ENCODE results near the gene SH2D4B. TPM values are rescaled to one million over a fixed set of nuclear protein-coding genes. Genes with fewer than 3 reads are reported as not detected.

SH2D4B gene
- total and polyA plus RNA-seq, 2 donors (not counting 3 experiments of a cell fraction or from before 2014, with no cell fraction given) = not detected

- Histone ChIP-seq H3K9me3 (replicated peaks; ENCODE audit: control insufficient read depth, insufficient read depth, low read length) (no peaks in the 10 kb centered on the region), H3K9ac (replicated peaks; ENCODE audit: extremely low read depth, insufficient read depth, low read length) (no peak overlapping the region), H3K79me2 (ENCODE audit: control insufficient read depth, insufficient read depth, low read length) (no peaks in the 10 kb centered on the region), H3K4me2 (ENCODE audit: insufficient read depth, low read length) (no peak overlapping the region), H3K27me3 (ENCODE audit: control insufficient read depth in 2 of 2, insufficient read depth in 2 of 2, low read length in 2 of 2) (peaks cover 0 to 2% of the 10 kb centered on the region in 2 experiments), H3K9me1 (replicated peaks; ENCODE audit: control insufficient read depth, extremely low read depth, insufficient read depth, low read length) (no peaks in the 10 kb centered on the region), H3K27ac (ENCODE audit: insufficient read depth, low read depth, low read length) (no peak overlapping the region), H3K36me3 (ENCODE audit: control insufficient read depth in 2 of 2, extremely low read depth in 1 of 2, insufficient read depth in 2 of 2, low read length in 2 of 2) (no peaks in the 10 kb centered on the region), H4K20me1 (replicated peaks; ENCODE audit: control insufficient read depth, extremely low read depth, insufficient read depth, low read length) (no peaks in the 10 kb centered on the region), H3K4me1 (ENCODE audit: control insufficient read depth, extremely low read depth, insufficient read depth, low read length) (no peaks in the 10 kb centered on the region), H2AFZ (ENCODE audit: low read depth, low read length) (no peak overlapping the region), H3K4me3 (replicated peaks in 1 of 3; ENCODE audit: insufficient read depth in 1 of 3, low read depth in 1 of 3, low read length in 3 of 3) (no peak overlapping the region)
- FAIRE-seq = no peak
- DNase-seq (ENCODE audit: low read depth, low spot score) = no peak
- TF ChIP-seq POLR2A (IDR thresholded peaks at IDR 0.05; ENCODE audit: low read depth, low read length) = no peak
- TF ChIP-seq MAX (IDR thresholded peaks at IDR 0.05; ENCODE audit: insufficient read depth, insufficient read length) = no peak
- TF ChIP-seq GATA2 (IDR thresholded peaks at IDR 0.05; ENCODE audit: insufficient read depth, insufficient read length, low read depth, low read length) = no peak
- no peak for TF ChIP-seq EZH2 (IDR thresholded peaks at IDR 0.05; ENCODE audit: borderline replicate concordance, low read depth, low read length, severe bottlenecking)
- no peak for TF ChIP-seq JUN (IDR thresholded peaks at IDR 0.05; ENCODE audit: borderline replicate concordance, insufficient read depth, insufficient read length, low read depth)
- TF ChIP-seq FOS (IDR thresholded peaks at IDR 0.05; ENCODE audit: borderline replicate concordance, insufficient read depth, low read length) = no peak
- no peak for TF ChIP-seq POLR2AphosphoS5 (IDR thresholded peaks at IDR 0.05; ENCODE audit: insufficient read depth, low read depth, low read length)
- no peak for TF ChIP-seq CTCF (IDR thresholded peaks at IDR 0.05; ENCODE audit: extremely low read depth in 1 of 2, insufficient read depth in 1 of 2, low read depth in 1 of 2, low read length in 2 of 2)
- TF ChIP-seq MYC (IDR thresholded peaks at IDR 0.05; ENCODE audit: low read depth, low read length) = no peak
- ChIA-PET CTCF (interaction anchor here (1.0 to 5.9 kb wide), 8 partner anchors 11 to 326 kb away, joined by 3 to 49 read pairs (median 8); no protein-coding TSS in a partner anchor), POLR2A (interaction anchor here (0.5 kb wide), 1 partner anchor 210 kb away, joined by 3 read pairs; no protein-coding TSS in a partner anchor)
- dilution Hi-C loops (cut with MboI; ENCODE audit: extremely low pct_ligation_motif_present, low sequenced_read_pairs) = no loop called here
- no TSS peak for BruUV-seq (replicated peaks)
- intact Hi-C loops (cut with micrococcal nuclease) = loop anchor here (2.0 kb wide), 1 partner anchor 61 kb away; the partner anchor contains the start of gene SH2D4B
Observed at GRCh38 chr10:80598084-80598798, 60.5 kb downstream of the SH2D4B start.

All from endothelial cell of umbilical vein (primary cell).